ENCODE data around the gene NEK3.
"Not testable (repeated sequence)": the region's sequence is repeated elsewhere in the genome, so short reads cannot be mapped to it uniquely, and the experiment has no call there.

The NEK3 gene

GRCh38 chr13:52128714-52129700, 30.4 kb downstream of the NEK3 start, which contains the start of gene NEK5:
TSS of gene NEK5 (minus strand) at chr13:52129073. CDS start at chr13:52127482, 1,591 bp downstream.
- TF ChIP-seq POLR2AphosphoS5 (IDR thresholded peaks at IDR 0.05; ENCODE audit: low read depth, low read length) (no peak), TAF1 (IDR thresholded peaks at IDR 0.05; ENCODE audit: borderline replicate concordance, low read depth, low read length) (no peak), POLR2A (IDR thresholded peaks at IDR 0.05; ENCODE audit: low read depth, low read length) (no peak)
- no peak for FAIRE-seq
- peak; percentile 52 for DNase-seq (ENCODE audit: insufficient read length)

- DNase-seq (ENCODE audit: insufficient read length) (peak; percentile 34), FAIRE-seq (peak; percentile 89)
- TF ChIP-seq TAF1 (IDR thresholded peaks at IDR 0.05; ENCODE audit: borderline replicate concordance, low read depth, low read length) = no peak
- TF ChIP-seq POLR2A (IDR thresholded peaks at IDR 0.05; ENCODE audit: low read depth, low read length) = no peak
- no peak for TF ChIP-seq POLR2AphosphoS5 (IDR thresholded peaks at IDR 0.05; ENCODE audit: low read depth, low read length)
These were observed 31.4 kb downstream of the NEK3 start for GRCh38 chr13:52127783-52128702.

GRCh38 chr13:52127378-52127777, 32.0 kb downstream of the NEK3 start:
- DNase-seq (ENCODE audit: insufficient read length) = no peak

GRCh38 chr13:52125547-52125946, 33.9 kb downstream of the NEK3 start:
- no peak for TF ChIP-seq POLR2AphosphoS5 (IDR thresholded peaks at IDR 0.05; ENCODE audit: low read depth, low read length)
- no peak for TF ChIP-seq TAF1 (IDR thresholded peaks at IDR 0.05; ENCODE audit: borderline replicate concordance, low read depth, low read length)
- TF ChIP-seq POLR2A (IDR thresholded peaks at IDR 0.05; ENCODE audit: low read depth, low read length) = no peak
- DNase-seq (ENCODE audit: insufficient read length) (no peak), FAIRE-seq (no peak)

More at GRCh38 chr13:52127378-52127777, 32.0 kb downstream of the NEK3 start:
- TF ChIP-seq POLR2AphosphoS5 (IDR thresholded peaks at IDR 0.05; ENCODE audit: low read depth, low read length) (no peak), POLR2A (IDR thresholded peaks at IDR 0.05; ENCODE audit: low read depth, low read length) (no peak), TAF1 (IDR thresholded peaks at IDR 0.05; ENCODE audit: borderline replicate concordance, low read depth, low read length) (no peak)
- no peak for FAIRE-seq

GRCh38 chr13:52118595-52118994, 40.8 kb downstream of the NEK3 start:
- DNase-seq (ENCODE audit: insufficient read length) = no peak
- FAIRE-seq = no peak
- TF ChIP-seq POLR2A (IDR thresholded peaks at IDR 0.05; ENCODE audit: low read depth, low read length) (no peak), TAF1 (IDR thresholded peaks at IDR 0.05; ENCODE audit: borderline replicate concordance, low read depth, low read length) (no peak), POLR2AphosphoS5 (IDR thresholded peaks at IDR 0.05; ENCODE audit: low read depth, low read length) (no peak)

GRCh38 chr13:52118095-52118494, 41.3 kb downstream of the NEK3 start:
- no peak for FAIRE-seq
- TF ChIP-seq TAF1 (IDR thresholded peaks at IDR 0.05; ENCODE audit: borderline replicate concordance, low read depth, low read length) (no peak), POLR2AphosphoS5 (IDR thresholded peaks at IDR 0.05; ENCODE audit: low read depth, low read length) (no peak), POLR2A (IDR thresholded peaks at IDR 0.05; ENCODE audit: low read depth, low read length) (no peak)
- DNase-seq (ENCODE audit: insufficient read length) = no peak

GRCh38 chr13:52112591-52112990, 46.8 kb downstream of the NEK3 start:
- TF ChIP-seq TAF1 (IDR thresholded peaks at IDR 0.05; ENCODE audit: borderline replicate concordance, low read depth, low read length) (no peak), POLR2A (IDR thresholded peaks at IDR 0.05; ENCODE audit: low read depth, low read length) (no peak), POLR2AphosphoS5 (IDR thresholded peaks at IDR 0.05; ENCODE audit: low read depth, low read length) (no peak)
- DNase-seq (ENCODE audit: insufficient read length) (no peak), FAIRE-seq (no peak)

- FAIRE-seq = no peak
- TF ChIP-seq POLR2AphosphoS5 (IDR thresholded peaks at IDR 0.05; ENCODE audit: low read depth, low read length) = no peak
- no peak for TF ChIP-seq POLR2A (IDR thresholded peaks at IDR 0.05; ENCODE audit: low read depth, low read length)
- no peak for TF ChIP-seq TAF1 (IDR thresholded peaks at IDR 0.05; ENCODE audit: borderline replicate concordance, low read depth, low read length)
- no peak for DNase-seq (ENCODE audit: insufficient read length)
These were observed 50.2 kb downstream of the NEK3 start for GRCh38 chr13:52109116-52109670.

- TF ChIP-seq POLR2A (IDR thresholded peaks at IDR 0.05; ENCODE audit: low read depth, low read length) (no peak), TAF1 (IDR thresholded peaks at IDR 0.05; ENCODE audit: borderline replicate concordance, low read depth, low read length) (no peak), POLR2AphosphoS5 (IDR thresholded peaks at IDR 0.05; ENCODE audit: low read depth, low read length) (no peak)
- FAIRE-seq = no peak
- DNase-seq (ENCODE audit: insufficient read length) = no peak
These were observed 53.6 kb downstream of the NEK3 start for GRCh38 chr13:52105841-52106240.

- no peak for FAIRE-seq
- no peak for TF ChIP-seq POLR2A (IDR thresholded peaks at IDR 0.05; ENCODE audit: low read depth, low read length)
- TF ChIP-seq POLR2AphosphoS5 (IDR thresholded peaks at IDR 0.05; ENCODE audit: low read depth, low read length) = no peak
- TF ChIP-seq TAF1 (IDR thresholded peaks at IDR 0.05; ENCODE audit: borderline replicate concordance, low read depth, low read length) = no peak
- no peak for DNase-seq (ENCODE audit: insufficient read length)
These were observed 54.8 kb downstream of the NEK3 start for GRCh38 chr13:52104624-52105023.

- FAIRE-seq (no peak), DNase-seq (ENCODE audit: insufficient read length) (no peak)
- TF ChIP-seq TAF1 (IDR thresholded peaks at IDR 0.05; ENCODE audit: borderline replicate concordance, low read depth, low read length) = no peak
- no peak for TF ChIP-seq POLR2AphosphoS5 (IDR thresholded peaks at IDR 0.05; ENCODE audit: low read depth, low read length)
- TF ChIP-seq POLR2A (IDR thresholded peaks at IDR 0.05; ENCODE audit: low read depth, low read length) = no peak
These were observed 56.0 kb downstream of the NEK3 start for GRCh38 chr13:52103386-52103785.

GRCh38 chr13:52102423-52102822, 57.0 kb downstream of the NEK3 start:
- FAIRE-seq = not testable (repeated sequence)

More at GRCh38 chr13:52102423-52102822, 57.0 kb downstream of the NEK3 start:
- DNase-seq (ENCODE audit: insufficient read length) = not testable (repeated sequence)

All from GM12892 (cell line).